CD4-positive, alpha-beta T cell treated with Interleukin-12 subunit alpha and Interleukin-12 subunit beta, for 1 hour (primary cell): ENCODE results near the gene MT1F.

Source experiments
- DNase-seq: peaks from one replicate; pipeline ENCODE4 v3.0.0-alpha.2; 2020

The MT1F gene

GRCh38 chr16:56701534-56701933, 43.8 kb downstream of the MT1F start:
- DNase-seq: no peak

- no peak for DNase-seq
Observed at GRCh38 chr16:56702836-56703235, 45.1 kb downstream of the MT1F start.
